Upper lobe of right lung (tissue), 1 donor: ENCODE data around the gene RNF43. TPM values are rescaled to one million over a fixed set of nuclear protein-coding genes. Genes with fewer than 3 reads are reported as not detected.

Experiments used
- ATAC-seq: fragments of 200-7000 bp; cut with Tn5 transposase; one replicate; pipeline ENCODE4 v1.9.1; 2020; ENCODE audit warnings: mild to moderate bottlenecking, moderate library complexity
- DNase-seq: peaks from one replicate; pipeline ENCODE4 v3.0.0-alpha.2; 2020
- H3K27ac ChIP-seq: fragments of 200-600 bp; one replicate; pipeline ENCODE4 v1.8.0; 2022
- H3K27me3 ChIP-seq: fragments of 200-600 bp; one replicate; pipeline ENCODE4 v1.8.0; 2022; ENCODE audit warnings: mild to moderate bottlenecking
- H3K36me3 ChIP-seq: fragments of 200-600 bp; one replicate; pipeline ENCODE4 v1.8.0; 2022
- H3K4me1 ChIP-seq: fragments of 200-600 bp; one replicate; pipeline ENCODE4 v1.8.0; 2022
- H3K4me3 ChIP-seq: fragments of 200-600 bp; one replicate; pipeline ENCODE4 v1.8.0; 2022; ENCODE audit warnings: mild to moderate bottlenecking
- H3K9me3 ChIP-seq: fragments of 200-600 bp; one replicate; pipeline ENCODE4 v1.8.0; 2022
- intact Hi-C: fragments of 100-400 bp; cut with DNase I; formaldehyde crosslinking; loops from one replicate; pipeline ENCODE4 v1.11.0; 2022
- total RNA-seq: library from RNA; stranded (reverse); fragmentation: NEBNext Ultra II Directional; extraction: Animal tissue kit (Norgen Biotek cat#: 25700); gene quantifications from one replicate; pipeline ENCODE4 v1.2.1, GENCODE V29; 2021
- TF ChIP-seq, protein P1 (sequence below): fragments of 200-600 bp; IDR thresholded peaks from one replicate; pipeline ENCODE4 v1.8.0; 2022; ENCODE audit warnings: antibody characterized with exemption
- donor health status: DM: no; HTN: yes; CAD: no; lungs with severe emphysema.

RNF43 gene
- total RNA-seq, 1 donor from 2014 or later: 7.5 TPM

DNA sequence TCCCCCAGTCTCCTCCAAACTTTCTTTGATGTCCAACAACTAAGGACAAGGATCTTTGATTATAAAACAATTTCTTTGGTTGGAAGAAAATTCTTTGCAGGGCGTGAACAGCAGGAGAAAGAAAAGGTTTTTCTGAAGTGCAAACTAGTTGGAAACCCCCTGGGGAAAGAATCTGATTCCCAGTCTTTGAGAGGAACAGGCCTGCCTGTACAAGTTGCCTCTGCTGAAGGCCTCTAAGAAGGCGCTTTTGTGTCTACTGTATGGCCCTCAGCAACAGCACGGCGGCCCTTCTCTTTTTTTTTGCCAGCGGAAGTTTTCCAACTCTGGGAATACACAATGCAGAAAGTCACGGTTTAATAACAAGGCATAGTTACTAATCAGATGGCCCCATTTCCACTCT is 14.0 kb downstream of the RNF43 start:
- intact Hi-C loops: no loop called here
- Histone ChIP-seq H3K36me3 (no peaks in the 10 kb centered on the region), H3K4me3 (no peak overlapping the region), H3K27ac (no peak overlapping the region), H3K27me3 (no peaks in the 10 kb centered on the region), H3K9me3 (no peaks in the 10 kb centered on the region), H3K4me1 (no peaks in the 10 kb centered on the region)
- no peak for DNase-seq
- ATAC-seq: no peak
- TF ChIP-seq, protein P1, sequence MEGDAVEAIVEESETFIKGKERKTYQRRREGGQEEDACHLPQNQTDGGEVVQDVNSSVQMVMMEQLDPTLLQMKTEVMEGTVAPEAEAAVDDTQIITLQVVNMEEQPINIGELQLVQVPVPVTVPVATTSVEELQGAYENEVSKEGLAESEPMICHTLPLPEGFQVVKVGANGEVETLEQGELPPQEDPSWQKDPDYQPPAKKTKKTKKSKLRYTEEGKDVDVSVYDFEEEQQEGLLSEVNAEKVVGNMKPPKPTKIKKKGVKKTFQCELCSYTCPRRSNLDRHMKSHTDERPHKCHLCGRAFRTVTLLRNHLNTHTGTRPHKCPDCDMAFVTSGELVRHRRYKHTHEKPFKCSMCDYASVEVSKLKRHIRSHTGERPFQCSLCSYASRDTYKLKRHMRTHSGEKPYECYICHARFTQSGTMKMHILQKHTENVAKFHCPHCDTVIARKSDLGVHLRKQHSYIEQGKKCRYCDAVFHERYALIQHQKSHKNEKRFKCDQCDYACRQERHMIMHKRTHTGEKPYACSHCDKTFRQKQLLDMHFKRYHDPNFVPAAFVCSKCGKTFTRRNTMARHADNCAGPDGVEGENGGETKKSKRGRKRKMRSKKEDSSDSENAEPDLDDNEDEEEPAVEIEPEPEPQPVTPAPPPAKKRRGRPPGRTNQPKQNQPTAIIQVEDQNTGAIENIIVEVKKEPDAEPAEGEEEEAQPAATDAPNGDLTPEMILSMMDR: no peak

DNA sequence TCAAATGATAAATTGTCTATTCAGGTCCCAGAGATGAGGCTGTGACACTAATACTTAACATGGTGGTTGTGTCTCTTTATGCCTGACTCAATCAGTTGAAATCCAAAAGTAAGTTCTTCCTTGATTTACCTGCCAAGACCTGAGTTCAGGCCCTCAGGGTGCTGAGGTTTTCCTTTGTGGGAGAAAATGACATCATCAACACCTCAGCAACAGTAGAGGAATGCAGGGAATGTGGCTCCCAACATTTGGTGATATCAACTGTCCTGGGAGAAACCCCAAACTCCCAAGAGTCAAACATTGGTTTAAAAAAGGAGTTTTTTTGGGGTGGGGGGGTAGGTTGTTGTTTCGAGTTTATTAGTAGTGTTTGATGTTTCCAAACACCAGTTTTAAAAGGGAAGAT is 14.7 kb downstream of the RNF43 start:
- intact Hi-C loops: no loop called here
- Histone ChIP-seq H3K36me3 (no peaks in the 10 kb centered on the region), H3K27ac (no peak overlapping the region), H3K4me3 (no peak overlapping the region), H3K4me1 (no peaks in the 10 kb centered on the region), H3K9me3 (no peaks in the 10 kb centered on the region), H3K27me3 (no peaks in the 10 kb centered on the region)
- TF ChIP-seq, protein P1: no peak
- ATAC-seq (no peak), DNase-seq (no peak)

DNA sequence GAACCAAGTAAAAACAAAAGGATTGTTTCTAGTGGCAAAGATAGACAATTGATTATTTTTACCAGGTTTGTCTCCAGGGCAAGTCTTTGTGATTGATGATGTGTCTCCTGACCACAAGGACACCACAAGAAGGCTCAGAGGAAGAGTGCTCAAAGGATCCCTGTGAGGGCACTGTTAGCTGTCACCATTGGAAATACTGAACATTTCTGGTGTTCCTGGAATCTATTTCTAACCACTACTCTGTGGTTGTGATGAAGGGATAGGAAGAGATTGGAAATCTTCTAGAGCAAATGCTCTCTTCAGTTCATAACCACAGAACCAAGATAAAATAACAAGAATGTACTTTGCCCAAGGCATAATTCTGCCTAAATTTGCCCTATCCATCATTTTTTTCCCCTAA is 15.3 kb downstream of the RNF43 start:
- H3K27me3 ChIP-seq: no peaks in the 10 kb centered on the region
- H3K4me1 ChIP-seq: no peaks in the 10 kb centered on the region
- TF ChIP-seq, protein P1: no peak
- DNase-seq (no peak), ATAC-seq (no peak)
- no peaks in the 10 kb centered on the region for H3K36me3 ChIP-seq
- H3K27ac ChIP-seq: no peak overlapping the region
- H3K9me3 ChIP-seq: no peaks in the 10 kb centered on the region
- intact Hi-C loops: no loop called here
- no peak overlapping the region for H3K4me3 ChIP-seq

DNA sequence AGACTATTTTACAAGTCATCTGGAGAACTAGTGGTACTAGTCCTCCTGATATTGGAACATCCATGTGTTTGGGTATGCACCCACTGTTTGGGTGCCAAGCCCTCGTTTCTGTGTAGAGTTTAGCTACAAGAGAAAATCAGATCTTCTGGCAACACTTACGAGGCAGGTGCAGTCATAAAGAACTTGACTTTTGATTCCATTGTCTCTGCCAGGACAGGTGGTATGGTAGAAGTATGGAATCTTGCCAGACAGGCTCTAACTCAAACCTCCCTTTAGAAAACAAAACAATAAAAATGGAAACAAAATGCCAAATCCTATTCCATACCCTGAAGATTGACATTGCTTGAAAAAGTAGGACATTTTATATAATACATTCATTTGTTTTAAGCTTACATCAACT is 16.0 kb downstream of the RNF43 start:
- Histone ChIP-seq H3K36me3 (no peaks in the 10 kb centered on the region), H3K9me3 (no peaks in the 10 kb centered on the region), H3K27me3 (no peaks in the 10 kb centered on the region), H3K4me1 (no peaks in the 10 kb centered on the region), H3K4me3 (no peak overlapping the region), H3K27ac (no peak overlapping the region)
- intact Hi-C loops: no loop called here
- TF ChIP-seq, protein P1: no peak
- ATAC-seq (no peak), DNase-seq (no peak)

DNA sequence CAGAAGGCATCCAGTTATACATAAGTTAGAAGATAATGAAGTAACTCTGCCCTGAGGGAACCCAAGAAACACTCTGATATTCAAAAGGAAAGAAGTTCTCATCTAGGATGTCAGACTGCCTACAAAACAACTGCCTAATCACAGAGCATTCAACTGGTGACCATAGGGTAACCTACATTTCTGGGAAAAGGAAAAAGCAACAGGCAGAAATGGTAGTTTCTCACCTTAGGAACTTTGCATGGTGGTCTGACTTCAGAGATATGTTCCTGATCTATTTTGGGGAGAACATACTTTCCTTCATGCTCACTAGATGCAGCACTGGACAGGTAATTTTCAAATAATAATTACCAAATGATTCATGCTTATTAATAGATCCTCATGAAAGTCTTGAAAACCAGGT is 16.5 kb downstream of the RNF43 start:
- Histone ChIP-seq H3K27me3 (no peaks in the 10 kb centered on the region), H3K36me3 (no peaks in the 10 kb centered on the region), H3K4me1 (no peaks in the 10 kb centered on the region), H3K4me3 (no peak overlapping the region), H3K27ac (no peak overlapping the region), H3K9me3 (no peaks in the 10 kb centered on the region)
- no peak for ATAC-seq
- intact Hi-C loops: no loop called here
- TF ChIP-seq, protein P1: no peak
- no peak for DNase-seq

DNA sequence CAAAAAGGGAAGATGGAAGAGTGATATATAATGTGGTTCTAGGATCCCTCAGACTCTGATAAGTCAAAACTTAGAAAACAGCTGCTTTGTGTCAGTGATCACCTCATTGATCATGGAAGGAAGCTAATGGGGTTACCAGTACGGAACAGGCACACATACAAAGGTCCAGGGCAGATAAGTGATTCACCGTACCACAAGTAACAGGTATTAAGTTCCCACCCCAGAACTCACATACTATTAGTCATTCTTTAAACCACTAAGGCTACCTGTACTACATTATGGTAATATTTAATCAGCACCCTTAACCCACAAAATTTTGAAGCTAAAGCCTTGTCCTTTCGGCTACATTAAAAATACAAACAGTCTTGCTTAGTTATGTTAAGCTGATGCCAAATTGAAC is 17.4 kb downstream of the RNF43 start:
- Histone ChIP-seq H3K4me1 (no peaks in the 10 kb centered on the region), H3K9me3 (no peaks in the 10 kb centered on the region)
- TF ChIP-seq, protein P1: no peak

More for the DNA sequence above, 17.4 kb downstream of the RNF43 start:
- intact Hi-C loops: no loop called here
- H3K27me3 ChIP-seq: no peaks in the 10 kb centered on the region
- H3K36me3 ChIP-seq: no peaks in the 10 kb centered on the region
- H3K27ac ChIP-seq: no peak overlapping the region
- no peak for ATAC-seq
- no peak overlapping the region for H3K4me3 ChIP-seq
- no peak for DNase-seq
